ENCODE results near the gene UNCX. TPM values are rescaled to one million over a fixed set of nuclear protein-coding genes. Genes with fewer than 3 reads are reported as not detected.
"Not testable (repeated sequence)": the region's sequence is repeated elsewhere in the genome, so short reads cannot be mapped to it uniquely, and the experiment has no call there.

The UNCX gene
- total RNA-seq, 3 donors from 2014 or later: not detected

GRCh38 chr7:1205742-1206141, 26.9 kb upstream of the UNCX start:
- not testable (repeated sequence) for H3K4me1 Mint-ChIP-seq (ENCODE audit: low read depth); DNase-seq; H3K4me3 Mint-ChIP-seq

GRCh38 chr7:1209097-1209496, 23.6 kb upstream of the UNCX start:
- ATAC-seq (no peak), DNase-seq (no peak)
- Mint-ChIP-seq H3K9me3 (no peaks in the 10 kb centered on the region), H3K27me3 (ENCODE audit: low read depth) (peaks cover 36% of the 10 kb centered on the region), H3K36me3 (ENCODE audit: insufficient read depth) (no peaks in the 10 kb centered on the region), H3K4me3 (no peak overlapping the region), H3K4me1 (ENCODE audit: low read depth) (no peaks in the 10 kb centered on the region)

More at GRCh38 chr7:1205742-1206141, 26.9 kb upstream of the UNCX start:
- H3K36me3 Mint-ChIP-seq (ENCODE audit: insufficient read depth); ATAC-seq; H3K9me3 Mint-ChIP-seq: not testable (repeated sequence)
- peaks cover 31% of the 10 kb centered on the region for H3K27me3 Mint-ChIP-seq (ENCODE audit: low read depth)

GRCh38 chr7:1210321-1210978, 22.2 kb upstream of the UNCX start:
- H3K4me3 Mint-ChIP-seq: no peak overlapping the region
- no peaks in the 10 kb centered on the region for H3K4me1 Mint-ChIP-seq (ENCODE audit: low read depth)

GRCh38 chr7:1210979-1211608, 21.6 kb upstream of the UNCX start:
- peaks cover 37% of the 10 kb centered on the region for H3K27me3 Mint-ChIP-seq (ENCODE audit: low read depth)
- no peaks in the 10 kb centered on the region for H3K36me3 Mint-ChIP-seq (ENCODE audit: insufficient read depth)
- ATAC-seq: no peak
- DNase-seq: no peak
- no peaks in the 10 kb centered on the region for H3K4me1 Mint-ChIP-seq (ENCODE audit: low read depth)
- no peak overlapping the region for H3K4me3 Mint-ChIP-seq
- H3K9me3 Mint-ChIP-seq: no peaks in the 10 kb centered on the region

More at GRCh38 chr7:1210321-1210978, 22.2 kb upstream of the UNCX start:
- no peak for ATAC-seq
- H3K9me3 Mint-ChIP-seq: no peaks in the 10 kb centered on the region
- peaks cover 35% of the 10 kb centered on the region for H3K27me3 Mint-ChIP-seq (ENCODE audit: low read depth)
- H3K36me3 Mint-ChIP-seq (ENCODE audit: insufficient read depth): no peaks in the 10 kb centered on the region
- DNase-seq: no peak

- DNase-seq (no peak), ATAC-seq (no peak)
- Mint-ChIP-seq H3K4me3 (no peak overlapping the region), H3K27me3 (ENCODE audit: low read depth) (peaks cover 37% of the 10 kb centered on the region), H3K4me1 (ENCODE audit: low read depth) (no peaks in the 10 kb centered on the region), H3K36me3 (ENCODE audit: insufficient read depth) (no peaks in the 10 kb centered on the region), H3K9me3 (no peaks in the 10 kb centered on the region)
These were observed 21.1 kb upstream of the UNCX start for GRCh38 chr7:1211611-1212010.

- H3K36me3 Mint-ChIP-seq (ENCODE audit: insufficient read depth); ATAC-seq; H3K9me3 Mint-ChIP-seq; H3K4me1 Mint-ChIP-seq (ENCODE audit: low read depth); DNase-seq; H3K4me3 Mint-ChIP-seq: not testable (repeated sequence)
- peaks cover 39% of the 10 kb centered on the region for H3K27me3 Mint-ChIP-seq (ENCODE audit: low read depth)
These were observed 20.6 kb upstream of the UNCX start for GRCh38 chr7:1212025-1212424.

- DNase-seq: no peak
- Mint-ChIP-seq H3K4me1 (ENCODE audit: low read depth) (no peaks in the 10 kb centered on the region), H3K4me3 (no peak overlapping the region), H3K27me3 (ENCODE audit: low read depth) (peaks cover 52% of the 10 kb centered on the region), H3K36me3 (ENCODE audit: insufficient read depth) (no peaks in the 10 kb centered on the region), H3K9me3 (peaks cover 4% of the 10 kb centered on the region)
- ATAC-seq: no peak
These were observed 18.2 kb upstream of the UNCX start for GRCh38 chr7:1214516-1214915.

- no peaks in the 10 kb centered on the region for H3K36me3 Mint-ChIP-seq (ENCODE audit: insufficient read depth)
- DNase-seq (no peak), ATAC-seq (no peak)
- peaks cover 55% of the 10 kb centered on the region for H3K27me3 Mint-ChIP-seq (ENCODE audit: low read depth)
- no peak overlapping the region for H3K4me3 Mint-ChIP-seq
- peaks cover 4% of the 10 kb centered on the region for H3K9me3 Mint-ChIP-seq
- H3K4me1 Mint-ChIP-seq (ENCODE audit: low read depth): no peaks in the 10 kb centered on the region
These were observed 14.0 kb upstream of the UNCX start for GRCh38 chr7:1218541-1219165.

- no peaks in the 10 kb centered on the region for H3K36me3 Mint-ChIP-seq (ENCODE audit: insufficient read depth)
- H3K4me3 Mint-ChIP-seq: no peak overlapping the region
- peaks cover 56% of the 10 kb centered on the region for H3K27me3 Mint-ChIP-seq (ENCODE audit: low read depth)
- H3K4me1 Mint-ChIP-seq (ENCODE audit: low read depth): no peaks in the 10 kb centered on the region
- DNase-seq (no peak), ATAC-seq (no peak)
- peaks cover 4% of the 10 kb centered on the region for H3K9me3 Mint-ChIP-seq
These were observed 13.2 kb upstream of the UNCX start for GRCh38 chr7:1219498-1219897.

GRCh38 chr7:1220000-1220726, 12.5 kb upstream of the UNCX start:
- Mint-ChIP-seq H3K27me3 (ENCODE audit: low read depth) (peaks cover 60% of the 10 kb centered on the region), H3K4me1 (ENCODE audit: low read depth) (no peaks in the 10 kb centered on the region), H3K36me3 (ENCODE audit: insufficient read depth) (no peaks in the 10 kb centered on the region), H3K4me3 (no peak overlapping the region), H3K9me3 (peaks cover 4% of the 10 kb centered on the region)
- ATAC-seq: no peak
- no peak for DNase-seq

GRCh38 chr7:1220977-1221745, 11.5 kb upstream of the UNCX start:
- peaks cover 4% of the 10 kb centered on the region for H3K9me3 Mint-ChIP-seq
- H3K36me3 Mint-ChIP-seq (ENCODE audit: insufficient read depth): no peaks in the 10 kb centered on the region
- peaks cover 4% of the 10 kb centered on the region for H3K4me1 Mint-ChIP-seq (ENCODE audit: low read depth)
- DNase-seq (no peak), ATAC-seq (no peak)
- H3K4me3 Mint-ChIP-seq: no peak overlapping the region
- peaks cover 65% of the 10 kb centered on the region for H3K27me3 Mint-ChIP-seq (ENCODE audit: low read depth)

GRCh38 chr7:1223196-1223981, 9.3 kb upstream of the UNCX start:
- Mint-ChIP-seq H3K9me3 (no peaks in the 10 kb centered on the region), H3K4me3 (no peak overlapping the region), H3K36me3 (ENCODE audit: insufficient read depth) (no peaks in the 10 kb centered on the region), H3K4me1 (ENCODE audit: low read depth) (peaks cover 4% of the 10 kb centered on the region), H3K27me3 (ENCODE audit: low read depth) (peaks cover 75% of the 10 kb centered on the region)
- no peak for DNase-seq
- no peak for ATAC-seq

GRCh38 chr7:1224086-1224716, 8.5 kb upstream of the UNCX start:
- no peak overlapping the region for H3K4me3 Mint-ChIP-seq
- H3K27me3 Mint-ChIP-seq (ENCODE audit: low read depth): peaks cover 75% of the 10 kb centered on the region
- DNase-seq (no peak), ATAC-seq (no peak)
- H3K9me3 Mint-ChIP-seq: no peaks in the 10 kb centered on the region
- H3K36me3 Mint-ChIP-seq (ENCODE audit: insufficient read depth): no peaks in the 10 kb centered on the region
- H3K4me1 Mint-ChIP-seq (ENCODE audit: low read depth): peaks cover 4% of the 10 kb centered on the region
